Measurements from ENCODE around the gene OVOL2. TPM values are rescaled to one million over a fixed set of nuclear protein-coding genes. Genes with fewer than 3 reads are reported as not detected.

Gene OVOL2

GRCh38 chr20:17993546-17993945, 64.2 kb downstream of the OVOL2 start:
- no peak overlapping the region for H3K4me3 ChIP-seq (ENCODE audit: low read length)

GRCh38 chr20:17992847-17993513, 64.7 kb downstream of the OVOL2 start:
- Histone ChIP-seq H3K9ac (ENCODE audit: low read depth, low read length) (no peak overlapping the region), H3K9me3 (replicated peaks; ENCODE audit: low read length) (no peaks in the 10 kb centered on the region), H3K27me3 (ENCODE audit: control insufficient read depth, insufficient read depth, low read length) (no peaks in the 10 kb centered on the region), H3K4me3 (ENCODE audit: low read length) (no peak overlapping the region), H3K4me2 (ENCODE audit: low read length) (no peak overlapping the region), H3K4me1 (ENCODE audit: control insufficient read depth, insufficient read depth, low read length) (peaks cover 10% of the 10 kb centered on the region), H3K36me3 (ENCODE audit: insufficient read depth, low read length) (peaks cover 7% of the 10 kb centered on the region)

More at GRCh38 chr20:17993546-17993945, 64.2 kb downstream of the OVOL2 start:
- H3K4me1 ChIP-seq (ENCODE audit: control insufficient read depth, insufficient read depth, low read length) = peaks cover 10% of the 10 kb centered on the region
- H3K4me2 ChIP-seq (ENCODE audit: low read length) = no peak overlapping the region
- no peak overlapping the region for H3K9ac ChIP-seq (ENCODE audit: low read depth, low read length)
- H3K36me3 ChIP-seq (ENCODE audit: insufficient read depth, low read length) = peaks cover 7% of the 10 kb centered on the region
- H3K27me3 ChIP-seq (ENCODE audit: control insufficient read depth, insufficient read depth, low read length) = no peaks in the 10 kb centered on the region
- H3K9me3 ChIP-seq (replicated peaks; ENCODE audit: low read length) = no peaks in the 10 kb centered on the region

GRCh38 chr20:17992224-17992637, 65.5 kb downstream of the OVOL2 start:
- Histone ChIP-seq H3K9ac (ENCODE audit: low read depth, low read length) (no peak overlapping the region), H3K4me1 (ENCODE audit: control insufficient read depth, insufficient read depth, low read length) (peaks cover 10% of the 10 kb centered on the region), H3K36me3 (ENCODE audit: insufficient read depth, low read length) (peaks cover 7% of the 10 kb centered on the region), H3K4me2 (ENCODE audit: low read length) (no peak overlapping the region), H3K9me3 (replicated peaks; ENCODE audit: low read length) (no peaks in the 10 kb centered on the region), H3K27me3 (ENCODE audit: control insufficient read depth, insufficient read depth, low read length) (no peaks in the 10 kb centered on the region), H3K4me3 (ENCODE audit: low read length) (no peak overlapping the region)

GRCh38 chr20:17990278-17990972, 67.3 kb downstream of the OVOL2 start:
- H3K36me3 ChIP-seq (ENCODE audit: insufficient read depth, low read length) = peaks cover 7% of the 10 kb centered on the region
- no peaks in the 10 kb centered on the region for H3K9me3 ChIP-seq (replicated peaks; ENCODE audit: low read length)
- H3K4me3 ChIP-seq (ENCODE audit: low read length) = no peak overlapping the region
- H3K9ac ChIP-seq (ENCODE audit: low read depth, low read length) = no peak overlapping the region
- peaks cover 4% of the 10 kb centered on the region for H3K4me1 ChIP-seq (ENCODE audit: control insufficient read depth, insufficient read depth, low read length)
- no peaks in the 10 kb centered on the region for H3K27me3 ChIP-seq (ENCODE audit: control insufficient read depth, insufficient read depth, low read length)
- no peak overlapping the region for H3K4me2 ChIP-seq (ENCODE audit: low read length)

GRCh38 chr20:17987988-17988387, 69.7 kb downstream of the OVOL2 start:
- Histone ChIP-seq H3K27me3 (ENCODE audit: control insufficient read depth, insufficient read depth, low read length) (no peaks in the 10 kb centered on the region), H3K4me2 (ENCODE audit: low read length) (no peak overlapping the region), H3K36me3 (ENCODE audit: insufficient read depth, low read length) (peaks cover 7% of the 10 kb centered on the region), H3K4me3 (ENCODE audit: low read length) (no peak overlapping the region), H3K4me1 (ENCODE audit: control insufficient read depth, insufficient read depth, low read length) (peaks cover 4% of the 10 kb centered on the region), H3K9ac (ENCODE audit: low read depth, low read length) (no peak overlapping the region), H3K9me3 (replicated peaks; ENCODE audit: low read length) (no peaks in the 10 kb centered on the region)

- Histone ChIP-seq H3K9me3 (replicated peaks; ENCODE audit: low read length) (no peaks in the 10 kb centered on the region), H3K4me1 (ENCODE audit: control insufficient read depth, insufficient read depth, low read length) (no peaks in the 10 kb centered on the region), H3K4me2 (ENCODE audit: low read length) (no peak overlapping the region), H3K27me3 (ENCODE audit: control insufficient read depth, insufficient read depth, low read length) (no peaks in the 10 kb centered on the region), H3K36me3 (ENCODE audit: insufficient read depth, low read length) (peaks cover 10% of the 10 kb centered on the region), H3K4me3 (ENCODE audit: low read length) (no peak overlapping the region), H3K9ac (ENCODE audit: low read depth, low read length) (no peak overlapping the region)
These were observed 72.2 kb downstream of the OVOL2 start for GRCh38 chr20:17985388-17986018.

GRCh38 chr20:17976305-17976704, 81.4 kb downstream of the OVOL2 start:
- H3K4me1 ChIP-seq (ENCODE audit: control insufficient read depth, insufficient read depth, low read length) = peaks cover 26% of the 10 kb centered on the region
- H3K9ac ChIP-seq (ENCODE audit: low read depth, low read length) = no peak overlapping the region

More at GRCh38 chr20:17976305-17976704, 81.4 kb downstream of the OVOL2 start:
- peaks cover 8% of the 10 kb centered on the region for H3K36me3 ChIP-seq (ENCODE audit: insufficient read depth, low read length)
- no peaks in the 10 kb centered on the region for H3K9me3 ChIP-seq (replicated peaks; ENCODE audit: low read length)
- no peaks in the 10 kb centered on the region for H3K27me3 ChIP-seq (ENCODE audit: control insufficient read depth, insufficient read depth, low read length)
- no peak overlapping the region for H3K4me2 ChIP-seq (ENCODE audit: low read length)
- no peak overlapping the region for H3K4me3 ChIP-seq (ENCODE audit: low read length)

Small RNAs within 50 kb of the gene (small RNA-seq; reads per million reads assigned to genes)
- not detected for gene RNU7-137P

Measured in skeletal muscle satellite cell (primary cell).